ENCODE data around the gene PDK2. TPM values are rescaled to one million over a fixed set of nuclear protein-coding genes. Genes with fewer than 3 reads are reported as not detected.

Gene PDK2
- total RNA-seq, 5 donors from 2014 or later (not counting 1 experiment from before 2014, with no cell fraction given): 18.8 to 37.2 (median 30.0) TPM

- no peak for DNase-seq
- Mint-ChIP-seq H3K27me3 (no peaks in the 10 kb centered on the region), H3K4me3 (no peak overlapping the region), H3K9me3 (no peaks in the 10 kb centered on the region), H3K4me1 (no peaks in the 10 kb centered on the region), H3K36me3 (peaks cover 32% of the 10 kb centered on the region), H3K27ac (no peak overlapping the region)
- POLR2A ChIA-PET: no interaction called here
- Histone ChIP-seq H3K27ac (ENCODE audit: low read length) (no peak overlapping the region), H3K4me1 (ENCODE audit: control insufficient read depth in 1 of 2, extremely low read depth in 1 of 2, insufficient read depth in 2 of 2, low read length in 2 of 2) (no peaks in the 10 kb centered on the region), H3K36me3 (ENCODE audit: control insufficient read depth in 2 of 2, extremely low read depth in 1 of 2, insufficient read depth in 1 of 2, low read length in 1 of 2) (peaks cover 0 to 5% of the 10 kb centered on the region in 2 donors), H3K4me3 (ENCODE audit: control insufficient read depth in 1 of 2, extremely low read depth in 1 of 2, low read length in 1 of 2) (no peak overlapping the region), H3K9me3 (no peaks in the 10 kb centered on the region), H3K27me3 (replicated peaks in 1 of 2; ENCODE audit: control insufficient read depth in 2 of 2, extremely low read depth in 1 of 2, insufficient read depth in 2 of 2, low read length in 1 of 2) (no peaks in the 10 kb centered on the region)
- 97% methylated on average over 7 of the region's 13 CpGs for WGBS (ENCODE audit: insufficient coverage)
- no peak for ATAC-seq (replicated peaks in 1 of 4)
- CTCF ChIA-PET: no interaction called here
Observed at GRCh38 chr17:50067996-50068395, 27.2 kb upstream of the PDK2 start.

GRCh38 chr17:50070908-50071680 is 24.1 kb upstream of the PDK2 start:
- CTCF ChIA-PET: no interaction called here
- DNase-seq (no peak), ATAC-seq (replicated peaks in 1 of 4) (no peak)
- Mint-ChIP-seq H3K36me3 (peaks cover 33% of the 10 kb centered on the region), H3K4me1 (no peaks in the 10 kb centered on the region), H3K4me3 (no peak overlapping the region), H3K27ac (no peak overlapping the region), H3K27me3 (no peaks in the 10 kb centered on the region), H3K9me3 (no peaks in the 10 kb centered on the region)
- Histone ChIP-seq H3K9me3 (no peaks in the 10 kb centered on the region), H3K4me3 (ENCODE audit: control insufficient read depth in 1 of 2, extremely low read depth in 1 of 2, low read length in 1 of 2) (no peak overlapping the region), H3K4me1 (ENCODE audit: control insufficient read depth in 1 of 2, extremely low read depth in 1 of 2, insufficient read depth in 2 of 2, low read length in 2 of 2) (no peaks in the 10 kb centered on the region), H3K27ac (ENCODE audit: low read length) (no peak overlapping the region), H3K27me3 (replicated peaks in 1 of 2; ENCODE audit: control insufficient read depth in 2 of 2, extremely low read depth in 1 of 2, insufficient read depth in 2 of 2, low read length in 1 of 2) (no peaks in the 10 kb centered on the region), H3K36me3 (ENCODE audit: control insufficient read depth in 2 of 2, extremely low read depth in 1 of 2, insufficient read depth in 1 of 2, low read length in 1 of 2) (peaks cover 0 to 5% of the 10 kb centered on the region in 2 donors)
- POLR2A ChIA-PET: no interaction called here
- WGBS (ENCODE audit: insufficient coverage): 88% methylated on average over 15 of the region's 16 CpGs

- Mint-ChIP-seq H3K36me3 (peaks cover 33% of the 10 kb centered on the region), H3K9me3 (no peaks in the 10 kb centered on the region), H3K4me3 (no peak overlapping the region), H3K27ac (no peak overlapping the region), H3K27me3 (no peaks in the 10 kb centered on the region), H3K4me1 (no peaks in the 10 kb centered on the region)
- H3K27me3 ChIP-seq (replicated peaks in 1 of 2; ENCODE audit: control insufficient read depth in 2 of 2, extremely low read depth in 1 of 2, insufficient read depth in 2 of 2, low read length in 1 of 2): no peaks in the 10 kb centered on the region
- ChIA-PET CTCF (no interaction called here), POLR2A (no interaction called here)
- H3K9me3 ChIP-seq: no peaks in the 10 kb centered on the region
- no CpG with 5 or more reads among the region's 6 CpGs for WGBS (ENCODE audit: insufficient coverage)
- H3K4me3 ChIP-seq (ENCODE audit: control insufficient read depth in 1 of 2, extremely low read depth in 1 of 2, low read length in 1 of 2): no peak overlapping the region
- ATAC-seq (replicated peaks in 1 of 4) (no peak), DNase-seq (no peak)
- H3K36me3 ChIP-seq (ENCODE audit: control insufficient read depth in 2 of 2, extremely low read depth in 1 of 2, insufficient read depth in 1 of 2, low read length in 1 of 2): peaks cover 0 to 5% of the 10 kb centered on the region in 2 donors
- H3K4me1 ChIP-seq (ENCODE audit: control insufficient read depth in 1 of 2, extremely low read depth in 1 of 2, insufficient read depth in 2 of 2, low read length in 2 of 2): no peaks in the 10 kb centered on the region
- H3K27ac ChIP-seq (ENCODE audit: low read length): no peak overlapping the region
Observed at GRCh38 chr17:50071692-50072091, 23.5 kb upstream of the PDK2 start.

- ATAC-seq (replicated peaks in 1 of 4) (no peak), DNase-seq (no peak)
- Mint-ChIP-seq H3K4me1 (no peaks in the 10 kb centered on the region), H3K9me3 (no peaks in the 10 kb centered on the region), H3K27me3 (no peaks in the 10 kb centered on the region), H3K27ac (no peak overlapping the region), H3K4me3 (no peak overlapping the region), H3K36me3 (peaks cover 33% of the 10 kb centered on the region)
- Histone ChIP-seq H3K27ac (ENCODE audit: low read length) (no peak overlapping the region), H3K4me1 (ENCODE audit: control insufficient read depth in 1 of 2, extremely low read depth in 1 of 2, insufficient read depth in 2 of 2, low read length in 2 of 2) (no peaks in the 10 kb centered on the region), H3K9me3 (no peaks in the 10 kb centered on the region), H3K27me3 (replicated peaks in 1 of 2; ENCODE audit: control insufficient read depth in 2 of 2, extremely low read depth in 1 of 2, insufficient read depth in 2 of 2, low read length in 1 of 2) (no peaks in the 10 kb centered on the region), H3K4me3 (ENCODE audit: control insufficient read depth in 1 of 2, extremely low read depth in 1 of 2, low read length in 1 of 2) (no peak overlapping the region), H3K36me3 (ENCODE audit: control insufficient read depth in 2 of 2, extremely low read depth in 1 of 2, insufficient read depth in 1 of 2, low read length in 1 of 2) (peaks cover 0 to 7% of the 10 kb centered on the region in 2 donors)
- WGBS (ENCODE audit: insufficient coverage): 63% methylated on average over 3 of the region's 3 CpGs
- ChIA-PET POLR2A (no interaction called here), CTCF (no interaction called here)
Observed at GRCh38 chr17:50072130-50072529, 23.0 kb upstream of the PDK2 start.

- H3K27ac ChIP-seq (ENCODE audit: low read length): no peak overlapping the region
- Mint-ChIP-seq H3K9me3 (no peaks in the 10 kb centered on the region), H3K4me1 (no peaks in the 10 kb centered on the region), H3K27me3 (no peaks in the 10 kb centered on the region), H3K4me3 (no peak overlapping the region), H3K36me3 (peaks cover 38% of the 10 kb centered on the region), H3K27ac (no peak overlapping the region)
- DNase-seq (no peak), ATAC-seq (replicated peaks in 1 of 4) (no peak)
- WGBS (ENCODE audit: insufficient coverage): 100% methylated on average over 1 of the region's 1 CpG
- ChIA-PET CTCF (no interaction called here), POLR2A (no interaction called here)
- no peaks in the 10 kb centered on the region for H3K27me3 ChIP-seq (replicated peaks in 1 of 2; ENCODE audit: control insufficient read depth in 2 of 2, extremely low read depth in 1 of 2, insufficient read depth in 2 of 2, low read length in 1 of 2)
- H3K9me3 ChIP-seq: no peaks in the 10 kb centered on the region
- H3K4me3 ChIP-seq (ENCODE audit: control insufficient read depth in 1 of 2, extremely low read depth in 1 of 2, low read length in 1 of 2): no peak overlapping the region
- no peaks in the 10 kb centered on the region for H3K4me1 ChIP-seq (ENCODE audit: control insufficient read depth in 1 of 2, extremely low read depth in 1 of 2, insufficient read depth in 2 of 2, low read length in 2 of 2)
- H3K36me3 ChIP-seq (ENCODE audit: control insufficient read depth in 2 of 2, extremely low read depth in 1 of 2, insufficient read depth in 1 of 2, low read length in 1 of 2): peaks cover 0 to 8% of the 10 kb centered on the region in 2 donors
Observed at GRCh38 chr17:50072925-50073324, 22.2 kb upstream of the PDK2 start.

GRCh38 chr17:50074227-50074626 is 20.9 kb upstream of the PDK2 start:
- ChIA-PET POLR2A (no interaction called here), CTCF (no interaction called here)
- no peaks in the 10 kb centered on the region for H3K9me3 Mint-ChIP-seq
- H3K4me1 Mint-ChIP-seq: no peaks in the 10 kb centered on the region
- Histone ChIP-seq H3K36me3 (ENCODE audit: control insufficient read depth in 2 of 2, extremely low read depth in 1 of 2, insufficient read depth in 1 of 2, low read length in 1 of 2) (peaks cover 0 to 5% of the 10 kb centered on the region in 2 donors), H3K4me1 (ENCODE audit: control insufficient read depth in 1 of 2, extremely low read depth in 1 of 2, insufficient read depth in 2 of 2, low read length in 2 of 2) (no peaks in the 10 kb centered on the region), H3K9me3 (no peaks in the 10 kb centered on the region), H3K27ac (ENCODE audit: low read length) (no peak overlapping the region), H3K27me3 (replicated peaks in 1 of 2; ENCODE audit: control insufficient read depth in 2 of 2, extremely low read depth in 1 of 2, insufficient read depth in 2 of 2, low read length in 1 of 2) (no peaks in the 10 kb centered on the region), H3K4me3 (ENCODE audit: control insufficient read depth in 1 of 2, extremely low read depth in 1 of 2, low read length in 1 of 2) (no peak overlapping the region)
- no peaks in the 10 kb centered on the region for H3K27me3 Mint-ChIP-seq
- H3K36me3 Mint-ChIP-seq: peaks cover 39% of the 10 kb centered on the region
- ATAC-seq (replicated peaks in 1 of 4) (no peak), DNase-seq (no peak)
- 100% methylated on average over 2 of the region's 6 CpGs for WGBS (ENCODE audit: insufficient coverage)
- no peak overlapping the region for H3K27ac Mint-ChIP-seq
- H3K4me3 Mint-ChIP-seq: no peak overlapping the region

All from T-cell (primary cell).